ENCODE data around the gene RIOK2.

The RIOK2 gene

GRCh38 chr5:97121848-97122247, 61.2 kb downstream of the RIOK2 start:
- no peak for DNase-seq

GRCh38 chr5:97120195-97120594, 62.9 kb downstream of the RIOK2 start:
- no peak for DNase-seq

GRCh38 chr5:97119007-97119390, 64.0 kb downstream of the RIOK2 start:
- no peak for DNase-seq

GRCh38 chr5:97118261-97119006, 64.6 kb downstream of the RIOK2 start:
- no peak for DNase-seq

GRCh38 chr5:97115932-97116331, 67.1 kb downstream of the RIOK2 start:
- DNase-seq, result no peak

GRCh38 chr5:97112230-97112629, 70.8 kb downstream of the RIOK2 start:
- DNase-seq, result no peak

GRCh38 chr5:97111616-97112015, 71.4 kb downstream of the RIOK2 start:
- DNase-seq, result no peak

- no peak for DNase-seq
These were observed 72.0 kb downstream of the RIOK2 start for GRCh38 chr5:97111004-97111403.

Measured in retina (tissue), 1 donor.